Astrocyte of the hippocampus (primary cell): ENCODE measurements around the gene FMNL2.
"Not testable (repeated sequence)": the region's sequence is repeated elsewhere in the genome, so short reads cannot be mapped to it uniquely, and the experiment has no call there.

Source experiments
- DNase-seq: peaks from one replicate; pipeline ENCODE4 v3.0.0; 2011; ENCODE audit warnings: low read depth, low spot score

FMNL2 gene

GRCh38 chr2:152335016-152335725, at the start of gene FMNL2:
FMNL2 (plus strand) TSS chr2:152335174.
- peak; percentile 95 for DNase-seq

DNA sequence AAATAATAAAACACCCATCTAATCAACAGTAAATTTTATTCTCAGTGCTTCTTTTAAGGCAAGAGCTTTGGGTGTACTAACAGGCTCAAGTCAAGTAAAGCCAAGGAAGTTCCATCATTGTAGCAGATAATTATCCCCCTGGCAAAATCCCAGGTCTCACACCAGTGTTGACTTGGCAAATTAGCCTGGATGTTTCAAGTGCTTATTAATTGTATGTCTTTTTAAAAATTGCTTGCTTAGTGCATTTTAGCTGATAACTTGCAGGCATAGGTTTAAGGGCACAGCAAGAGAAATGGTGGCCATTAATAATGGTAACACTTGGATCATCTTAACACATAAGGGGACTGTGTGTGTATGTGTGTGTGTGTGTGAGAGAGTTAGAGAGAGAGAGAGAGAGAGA, 42.0 kb upstream of the FMNL2 start:
- DNase-seq, result no peak

DNA sequence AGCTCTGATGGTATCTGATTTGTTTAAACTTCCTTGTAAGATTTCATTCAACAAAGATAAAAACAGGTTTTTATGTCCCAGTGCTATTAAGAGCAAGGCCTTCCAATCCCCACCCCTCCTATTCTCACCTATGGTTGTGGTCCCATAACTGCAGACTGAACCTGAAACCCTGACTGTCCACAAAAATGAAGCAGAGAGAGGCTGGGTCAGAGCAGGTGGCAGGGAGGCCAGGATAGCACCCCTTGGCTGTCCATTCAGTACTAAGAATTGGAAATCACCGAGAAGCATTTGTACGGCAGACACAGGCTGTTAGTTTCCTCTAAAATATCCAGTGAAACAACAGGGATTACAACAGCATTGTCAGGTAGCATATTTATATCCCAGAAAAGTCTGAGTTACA, 37.3 kb upstream of the FMNL2 start:
- no peak for DNase-seq

GRCh38 chr2:152298754-152299153, 36.2 kb upstream of the FMNL2 start:
- peak; percentile 80 for DNase-seq

DNA sequence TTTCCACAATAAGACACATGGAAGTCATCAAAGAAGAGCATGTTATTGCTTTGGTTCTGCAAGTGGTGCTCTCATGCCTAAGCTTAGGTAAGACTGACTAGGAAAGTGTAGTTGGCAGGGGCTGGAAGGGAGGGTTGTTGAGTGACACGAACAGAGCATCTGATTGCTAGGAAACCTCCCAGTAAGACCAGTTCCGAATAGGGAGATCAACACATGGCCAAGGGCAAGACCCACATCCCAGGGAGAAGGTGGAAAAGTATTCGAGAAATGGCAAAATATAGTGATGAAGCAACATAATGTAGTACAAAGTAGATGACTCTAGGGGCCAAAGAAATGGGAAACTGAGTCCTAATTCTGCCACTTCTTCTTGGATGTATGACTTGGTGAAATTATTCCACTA, 33.8 kb upstream of the FMNL2 start:
- no peak for DNase-seq

DNA sequence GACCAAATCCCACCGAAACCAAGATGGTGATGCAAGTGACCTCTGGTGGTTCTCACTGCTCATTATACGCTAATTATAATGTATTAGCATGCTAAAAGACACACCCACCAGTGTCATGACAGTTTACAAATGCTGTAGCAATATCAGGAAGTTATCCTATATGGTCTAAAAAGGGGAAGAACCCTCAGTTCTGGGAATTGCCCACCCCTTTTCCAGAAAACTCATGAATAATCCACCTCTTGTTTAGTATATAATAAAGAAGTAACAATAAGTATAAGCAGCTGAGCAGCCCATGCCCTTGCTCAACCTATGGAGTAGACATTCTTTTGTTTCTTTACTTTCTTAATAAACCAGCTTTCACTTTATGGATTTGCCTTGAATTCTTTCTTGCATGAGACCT, 31.0 kb upstream of the FMNL2 start:
- no peak for DNase-seq

GRCh38 chr2:152304836-152305235, 30.1 kb upstream of the FMNL2 start:
- peak; percentile 59 for DNase-seq

DNA sequence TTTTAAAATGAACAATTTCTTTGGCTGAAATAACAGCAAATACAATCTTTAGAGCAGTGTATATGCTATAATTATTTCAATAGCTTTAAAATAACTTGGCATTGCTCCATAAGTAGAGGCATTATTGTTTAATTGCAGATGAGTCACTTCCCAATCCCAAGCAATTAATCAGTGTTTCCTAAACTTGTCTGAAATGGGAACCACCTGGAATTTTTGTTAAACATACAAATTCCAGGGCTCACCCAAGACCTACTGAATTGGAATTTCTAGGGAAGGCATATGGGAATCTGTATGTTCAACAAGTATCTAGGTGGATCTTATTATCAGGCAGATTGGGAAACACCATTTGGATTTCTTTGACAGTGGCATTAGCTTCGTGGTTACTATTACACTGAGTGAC, 27.1 kb upstream of the FMNL2 start:
- no peak for DNase-seq

DNA sequence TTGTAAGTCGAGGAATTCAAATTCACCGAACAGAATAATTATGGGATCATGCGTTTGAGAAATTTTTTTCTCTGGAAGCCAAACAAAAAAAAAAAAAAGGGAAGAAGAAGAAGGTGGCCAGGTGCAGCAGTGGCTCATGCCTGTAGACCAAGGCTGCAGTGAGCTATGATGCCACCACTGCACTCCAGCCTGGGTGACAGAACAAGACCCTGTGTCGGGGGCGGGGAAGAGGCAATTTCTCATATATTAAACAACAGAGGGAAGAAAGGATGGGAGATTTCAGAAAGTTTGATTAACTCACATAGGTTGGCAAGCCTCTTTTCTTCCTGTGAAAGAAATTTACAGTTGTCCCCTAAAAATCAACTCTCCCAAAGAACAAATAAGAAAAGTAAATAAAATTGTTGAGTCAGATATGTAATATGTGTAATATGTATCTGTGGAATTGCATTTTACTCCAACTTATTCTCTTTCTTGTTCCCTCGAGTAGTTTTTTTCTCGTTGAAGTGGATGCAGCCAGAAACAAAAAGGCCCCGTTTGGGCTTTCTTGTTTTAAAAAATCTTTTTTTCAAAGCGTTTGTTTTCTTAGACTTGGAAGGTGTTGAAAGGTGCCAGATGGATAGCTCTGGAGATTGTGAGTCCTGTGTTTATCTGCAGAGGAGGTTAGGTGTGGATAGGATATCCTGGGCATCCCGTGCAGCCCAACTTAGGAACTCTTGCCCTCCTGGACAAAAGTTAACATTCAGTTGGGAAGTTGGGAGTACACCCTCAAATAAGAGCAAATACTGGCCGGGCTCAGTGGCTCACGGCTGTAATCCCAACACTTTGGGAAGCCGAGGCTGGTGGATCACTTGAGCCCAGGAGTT, 25.4 kb upstream of the FMNL2 start:
- DNase-seq, result no peak

DNA sequence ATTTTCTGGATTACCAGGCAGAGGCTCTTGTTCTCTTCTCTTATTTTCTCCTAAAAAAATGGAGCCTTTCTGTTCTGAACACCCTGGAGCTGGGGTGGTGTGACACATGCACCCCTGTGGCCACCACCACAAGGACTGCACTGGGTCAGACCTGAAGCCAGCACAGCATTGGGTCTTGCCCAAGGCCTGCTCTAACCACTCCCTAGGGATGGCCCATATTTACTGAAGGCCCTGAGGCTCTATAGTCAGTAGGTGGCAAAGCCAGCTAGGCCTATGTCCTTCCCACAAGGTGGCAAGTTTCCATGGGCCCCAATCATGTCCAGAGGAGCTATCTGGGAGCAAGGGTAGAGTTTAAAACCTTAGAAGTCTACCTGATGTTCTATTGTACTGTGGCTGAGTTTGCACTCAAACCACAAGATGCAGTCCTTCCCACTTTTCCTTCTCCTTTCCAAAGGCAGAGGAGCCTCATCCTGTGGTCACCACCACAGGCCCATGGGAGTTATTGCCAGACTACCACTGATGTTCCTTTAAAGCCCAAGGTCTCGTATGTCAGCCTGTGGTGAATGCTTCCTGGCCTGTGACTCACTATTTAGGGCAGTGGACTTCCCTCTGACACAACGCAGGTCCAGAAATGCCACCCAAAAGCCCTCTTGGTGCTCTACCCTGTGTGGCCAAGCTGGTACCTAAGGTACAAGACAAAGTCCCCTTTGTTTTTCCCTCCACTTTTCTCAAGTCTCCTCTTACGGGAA, 15.0 kb upstream of the FMNL2 start:
- DNase-seq, result peak; percentile 23

DNA sequence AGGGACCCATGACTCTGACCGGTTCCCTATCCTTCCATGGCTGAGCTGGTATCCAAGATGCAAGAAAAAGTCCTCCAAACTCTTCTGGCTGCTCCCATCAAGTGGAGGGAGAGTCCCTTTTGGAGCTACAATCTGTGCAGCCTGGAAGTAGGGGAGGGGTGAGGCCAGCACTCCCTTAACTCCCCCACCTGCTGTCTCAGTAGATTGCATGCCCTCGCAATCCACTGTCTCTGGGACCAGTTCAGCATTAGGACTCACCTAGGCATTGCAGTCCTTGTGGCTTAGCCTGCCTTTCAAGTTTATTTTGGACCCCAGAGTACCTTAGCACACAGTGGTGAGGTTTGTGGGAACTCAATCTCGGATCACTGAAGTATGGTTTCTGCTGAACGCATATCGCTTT, 14.2 kb upstream of the FMNL2 start:
- DNase-seq, result no peak

DNA sequence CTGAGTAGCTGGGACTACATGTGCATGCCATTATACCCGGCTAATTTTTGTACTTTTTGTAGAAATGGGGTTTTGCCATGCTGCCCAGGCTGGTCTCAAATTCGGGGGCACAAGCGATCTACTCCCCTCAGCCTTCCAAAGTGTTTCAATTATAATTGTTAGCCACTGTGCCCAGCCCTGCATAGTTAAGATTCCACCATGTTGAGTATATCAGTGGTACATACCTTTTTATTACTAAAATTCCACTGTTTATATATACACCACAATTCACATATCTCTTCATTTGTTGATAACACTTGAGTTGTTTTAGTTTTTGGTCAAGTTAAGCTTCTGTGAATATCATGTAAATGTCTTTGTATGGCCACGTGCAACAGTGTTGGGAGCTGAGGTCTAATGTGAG, 12.8 kb upstream of the FMNL2 start:
- DNase-seq, result peak; percentile 38

DNA sequence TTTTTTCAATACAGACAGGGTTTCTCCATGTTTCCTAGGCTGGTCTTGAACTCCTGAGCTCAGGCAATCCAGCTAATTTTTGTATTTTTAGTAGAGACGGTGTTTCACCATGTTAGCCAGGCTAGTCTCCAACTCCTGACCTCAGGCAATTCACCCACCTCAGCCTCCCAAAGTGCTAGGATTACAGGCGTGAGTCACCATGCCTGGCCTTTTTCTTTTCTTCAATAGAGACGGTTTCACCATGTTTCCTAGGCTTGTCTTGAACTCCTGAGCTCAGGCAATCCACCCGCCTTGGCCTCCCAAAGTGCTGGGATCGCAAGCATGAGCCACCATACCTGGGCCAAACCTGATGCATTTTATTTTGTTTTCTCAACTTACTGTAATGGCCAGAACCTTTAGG, 9.8 kb upstream of the FMNL2 start:
- not testable (repeated sequence) for DNase-seq

DNA sequence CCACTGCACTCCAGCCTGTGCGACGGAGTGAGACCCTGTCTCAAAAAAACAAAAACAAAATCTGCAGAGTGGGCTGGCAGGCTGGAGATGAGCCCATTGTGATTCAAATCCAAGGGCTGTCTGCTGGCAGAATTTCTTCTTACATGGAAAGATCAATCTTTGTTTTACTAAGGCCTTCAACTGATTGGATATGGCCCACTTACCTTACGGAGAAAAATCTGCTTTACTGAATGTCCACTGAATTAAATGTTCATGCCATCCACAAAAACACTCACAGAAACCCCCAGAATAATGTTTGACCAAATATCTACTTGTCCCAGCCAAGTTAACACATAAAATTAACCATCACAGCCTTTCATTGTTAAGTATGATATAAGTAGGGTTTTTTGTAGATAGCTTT, 8.3 kb upstream of the FMNL2 start:
- DNase-seq, result no peak

DNA sequence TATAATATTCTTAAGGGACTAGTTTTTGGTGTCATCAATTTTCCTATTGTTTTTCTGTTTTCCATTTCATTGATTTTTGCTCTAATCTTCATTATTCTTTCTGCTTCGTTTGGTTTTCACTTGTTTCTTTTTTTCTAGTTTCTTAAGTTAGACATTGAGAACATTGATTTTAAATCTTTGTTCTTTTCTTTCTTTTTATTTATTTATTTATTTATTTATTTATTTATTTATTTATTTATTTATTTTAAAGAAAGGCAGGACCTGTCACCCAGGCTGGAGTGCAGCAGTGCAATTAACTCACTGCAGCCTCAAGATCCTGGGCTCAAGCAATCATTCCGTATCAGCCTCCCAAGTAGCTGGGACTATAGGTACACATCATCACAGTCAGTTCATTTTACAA, 7.0 kb upstream of the FMNL2 start:
- no peak for DNase-seq

DNA sequence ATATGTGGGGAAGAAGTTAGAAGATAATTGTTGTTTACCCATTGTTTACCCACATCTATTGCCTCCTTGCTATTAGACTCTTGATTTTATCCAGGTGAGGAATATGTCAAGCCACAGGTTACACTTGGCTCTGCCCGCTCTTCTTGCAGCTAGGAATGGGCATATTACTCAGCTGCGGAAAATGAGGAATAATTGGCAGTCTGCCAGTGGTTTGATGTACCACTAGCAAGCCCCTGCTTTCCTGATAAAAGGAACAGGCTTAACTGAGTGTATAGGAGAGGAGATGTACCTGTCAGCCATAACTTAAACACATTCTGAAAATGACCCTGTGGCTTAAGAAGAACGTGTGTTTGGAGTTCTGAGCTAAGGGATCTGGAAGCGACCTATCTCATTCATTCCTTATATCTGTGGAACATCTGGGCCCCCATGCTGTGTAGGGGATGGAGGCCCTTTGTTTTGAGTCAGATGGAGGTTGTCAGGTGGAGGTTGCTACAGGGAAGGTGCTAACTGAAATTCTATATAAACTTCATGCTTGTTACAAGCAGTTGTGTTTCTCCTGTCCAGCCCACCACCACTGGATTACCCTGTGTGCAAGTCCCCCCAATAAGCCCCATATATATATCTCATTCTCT, 4.6 kb upstream of the FMNL2 start:
- DNase-seq, result no peak

DNA sequence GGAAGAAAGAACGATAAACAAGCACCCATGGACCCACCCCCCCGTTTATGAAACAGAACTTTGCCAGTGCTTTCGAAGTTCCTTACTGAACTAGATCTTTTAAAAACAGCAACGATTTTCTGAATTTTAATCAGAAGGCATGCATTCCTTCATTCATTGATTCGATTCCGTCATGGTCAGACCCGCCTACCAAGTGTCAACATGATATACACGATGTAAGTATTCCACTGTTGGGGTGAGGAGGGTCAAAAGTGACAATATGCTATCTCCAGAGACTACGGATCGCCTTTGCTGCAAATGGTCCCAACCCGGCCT, 316 bp upstream of the FMNL2 start:
- no peak for DNase-seq

DNA sequence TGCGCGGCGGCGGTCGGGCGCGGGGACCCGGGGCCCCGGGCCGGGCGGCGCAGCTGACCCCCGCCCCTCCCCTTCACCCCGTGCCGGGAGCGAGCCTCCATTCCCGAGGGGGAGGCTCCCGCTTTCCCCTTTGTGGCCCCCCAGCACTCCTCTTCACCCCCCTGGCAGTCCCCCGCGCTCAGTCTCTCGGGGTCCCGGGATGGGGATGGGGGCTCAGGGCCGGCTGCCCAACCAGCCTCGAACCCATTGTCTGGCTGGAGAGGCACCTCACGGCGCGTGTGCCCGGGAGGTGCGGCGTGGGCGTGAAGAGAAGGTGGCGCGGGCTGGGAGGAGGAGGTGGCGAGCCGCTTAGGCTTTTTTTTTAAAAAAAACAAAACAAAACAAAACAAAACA, 748 bp downstream of the FMNL2 start:
- DNase-seq, result no peak

GRCh38 chr2:152336119-152336853, 1.3 kb downstream of the FMNL2 start:
- peak; percentile 74 for DNase-seq

DNA sequence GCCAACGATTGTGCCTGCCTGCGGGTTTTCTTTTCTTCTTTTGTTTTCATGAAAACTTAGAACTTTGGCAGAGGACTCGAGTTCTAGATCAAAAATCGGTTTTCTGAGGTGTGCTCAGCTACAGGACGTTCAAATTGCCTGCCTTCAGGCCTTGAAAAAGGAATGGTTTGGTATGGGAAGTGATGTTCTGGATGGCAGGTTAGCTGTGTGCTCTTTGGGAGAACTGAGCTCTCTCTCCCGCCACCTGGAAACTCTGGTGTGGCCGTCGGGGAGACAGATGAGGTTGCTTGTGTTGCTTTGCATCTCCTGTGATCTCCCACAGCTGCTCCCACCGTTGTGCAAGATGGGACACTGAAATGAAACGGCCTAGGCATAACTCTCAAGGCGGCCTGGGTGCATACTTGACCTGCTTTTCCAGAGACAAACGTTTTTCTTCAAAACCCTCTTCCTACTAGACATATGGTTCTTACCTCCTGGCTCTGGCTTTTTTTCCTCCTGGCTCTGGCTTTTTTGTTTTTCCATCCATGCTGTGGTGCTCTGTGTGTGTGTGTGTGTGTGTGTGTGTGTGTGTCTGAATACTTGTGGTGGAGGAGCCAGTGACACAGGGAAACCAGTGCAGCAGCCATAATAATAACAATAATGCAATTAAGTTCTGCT, 2.0 kb downstream of the FMNL2 start:
- DNase-seq, result peak; percentile 69

DNA sequence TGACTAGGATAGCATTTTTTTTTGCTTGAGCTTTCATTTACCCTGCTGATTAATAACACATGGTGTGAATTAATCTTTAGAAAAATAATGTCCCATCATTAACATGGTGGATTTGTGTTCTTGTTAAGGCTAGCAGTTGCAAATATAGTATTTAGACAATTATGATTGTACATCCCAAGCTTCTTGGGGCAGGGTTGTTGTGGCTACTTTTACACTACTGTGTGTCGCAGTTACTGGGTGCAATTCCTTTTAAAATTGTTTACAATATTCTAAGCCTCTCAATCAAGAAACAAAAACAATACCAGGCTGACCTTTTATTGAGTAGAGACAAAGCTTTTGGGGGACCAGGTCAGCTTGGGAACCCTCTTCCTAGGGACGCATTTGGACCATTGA, 2.5 kb downstream of the FMNL2 start:
- no peak for DNase-seq
